Measurements from ENCODE around the gene NCR3LG1.

The NCR3LG1 gene

GRCh38 chr11:17393472-17393871, 41.9 kb downstream of the NCR3LG1 start:
- no peak for DNase-seq (ENCODE audit: low read depth in 2 of 2)

GRCh38 chr11:17394743-17395390, 43.3 kb downstream of the NCR3LG1 start:
- no peak for DNase-seq (ENCODE audit: low read depth in 2 of 2)

DNA sequence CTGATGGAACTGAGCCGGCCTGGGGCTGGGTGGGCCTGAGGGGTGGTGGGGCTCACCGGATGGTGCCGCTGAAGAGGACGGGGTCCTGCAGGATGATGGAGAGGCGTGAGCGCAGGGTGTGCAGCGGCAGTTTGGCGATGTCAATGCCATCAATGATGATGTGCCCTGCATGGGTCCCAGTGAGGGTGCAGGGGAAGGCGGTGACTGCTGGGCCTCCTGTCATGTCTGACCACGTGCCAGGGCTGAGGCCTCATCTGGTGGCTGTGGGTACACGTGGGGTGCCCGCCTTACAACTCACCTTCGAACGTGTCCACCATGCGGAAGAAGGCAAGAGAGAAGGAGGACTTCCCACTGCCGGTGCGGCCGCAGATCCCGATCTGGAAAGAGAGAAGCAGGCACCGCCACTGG, 44.0 kb downstream of the NCR3LG1 start:
- DNase-seq (ENCODE audit: low read depth in 2 of 2) = no peak

DNA sequence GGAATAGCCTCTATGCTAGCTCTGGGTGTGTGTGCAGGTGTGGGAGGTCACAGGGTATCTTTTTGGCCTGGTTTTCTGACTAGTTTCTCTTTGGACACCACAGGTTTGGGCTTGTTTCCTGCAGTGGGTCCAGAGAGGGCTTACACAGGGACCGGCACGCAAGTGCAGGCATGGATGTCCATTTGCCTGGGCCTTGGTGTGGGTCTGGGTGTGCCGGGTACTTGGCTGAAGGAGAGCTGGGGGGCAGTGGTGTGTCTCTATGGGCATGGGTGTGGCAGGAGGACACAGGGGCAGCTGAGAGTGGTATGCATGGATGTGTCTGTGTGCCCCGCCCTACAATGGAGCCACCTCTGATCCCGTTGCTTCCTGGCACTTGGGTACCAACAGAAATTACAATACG, 44.4 kb downstream of the NCR3LG1 start:
- DNase-seq (ENCODE audit: low read depth in 2 of 2) = no peak

DNA sequence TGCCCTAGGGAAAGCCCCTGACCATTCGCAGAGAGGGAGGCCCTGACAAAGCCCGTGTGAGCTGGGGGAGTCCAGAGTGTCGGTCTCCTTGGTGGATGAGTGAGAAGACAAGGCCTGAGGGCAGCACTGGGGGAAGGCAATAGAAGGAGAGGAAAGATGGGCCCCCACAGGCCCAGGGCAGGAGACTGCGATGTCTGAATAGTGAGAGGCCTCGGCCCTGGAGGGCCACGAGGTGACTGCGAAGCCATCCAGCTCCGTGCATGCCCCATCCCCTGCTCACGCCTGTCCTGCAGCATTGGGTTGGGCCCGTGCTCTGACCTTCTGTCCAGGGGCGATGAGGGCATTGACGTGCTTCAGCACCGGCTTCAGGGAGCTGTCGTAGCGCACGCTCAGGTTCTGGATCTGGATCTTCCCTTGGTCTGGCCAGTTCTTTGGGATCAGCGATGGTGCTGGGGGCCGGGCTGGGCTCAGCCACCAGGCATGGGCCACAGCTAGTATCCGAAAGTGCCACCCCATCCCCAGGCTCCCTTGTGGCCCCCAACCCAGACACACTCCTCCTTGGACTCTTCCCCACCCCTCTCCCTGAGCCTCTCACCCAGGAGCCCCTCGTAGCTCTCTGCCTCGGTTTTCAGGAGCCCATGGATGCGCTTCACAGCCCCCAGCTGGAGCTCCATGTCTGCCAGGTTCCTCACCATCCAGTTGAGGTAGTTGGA, 45.2 kb downstream of the NCR3LG1 start:
- no peak for DNase-seq (ENCODE audit: low read depth in 2 of 2)

- no peak for DNase-seq (ENCODE audit: low read depth in 2 of 2)
These were observed 45.9 kb downstream of the NCR3LG1 start for GRCh38 chr11:17397311-17398002.

- no peak for DNase-seq (ENCODE audit: low read depth in 2 of 2)
These were observed 47.6 kb downstream of the NCR3LG1 start for GRCh38 chr11:17399236-17399635.

DNA sequence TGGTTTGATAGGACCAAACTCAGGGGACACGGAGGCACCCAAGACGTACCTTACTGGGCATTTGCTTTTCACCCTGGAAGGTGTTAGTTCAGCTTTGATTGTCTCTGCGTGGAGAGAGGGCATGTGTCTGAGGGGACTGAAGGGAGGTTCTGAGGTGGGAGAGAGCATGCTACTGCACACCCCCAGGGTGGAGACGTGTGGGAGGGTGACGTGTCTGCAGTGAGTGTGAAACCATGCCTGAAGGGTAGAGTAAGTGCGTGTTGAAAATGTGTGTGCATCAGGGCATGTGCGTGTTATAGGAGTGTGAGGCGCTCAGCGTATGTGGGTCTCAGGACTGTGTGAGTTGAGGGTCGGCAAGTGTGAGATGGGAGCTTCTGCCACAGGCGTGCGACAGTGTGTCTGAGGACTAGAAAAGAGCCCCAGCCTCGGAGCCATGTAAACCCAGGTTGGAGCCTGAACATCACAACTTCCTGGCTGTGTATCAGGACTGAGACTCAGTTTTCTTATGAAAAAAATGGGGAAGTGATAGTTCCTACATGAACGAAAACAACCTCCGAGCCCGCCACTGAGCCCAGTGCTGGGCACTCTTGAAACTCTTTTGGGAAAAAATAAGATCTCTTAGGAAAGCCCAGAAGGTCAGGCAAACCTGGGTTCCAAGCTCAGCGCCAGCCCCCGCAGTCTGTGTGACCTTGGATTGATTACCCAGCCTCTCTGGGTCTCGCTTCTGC, 48.6 kb downstream of the NCR3LG1 start:
- no peak for DNase-seq (ENCODE audit: low read depth in 2 of 2)

DNA sequence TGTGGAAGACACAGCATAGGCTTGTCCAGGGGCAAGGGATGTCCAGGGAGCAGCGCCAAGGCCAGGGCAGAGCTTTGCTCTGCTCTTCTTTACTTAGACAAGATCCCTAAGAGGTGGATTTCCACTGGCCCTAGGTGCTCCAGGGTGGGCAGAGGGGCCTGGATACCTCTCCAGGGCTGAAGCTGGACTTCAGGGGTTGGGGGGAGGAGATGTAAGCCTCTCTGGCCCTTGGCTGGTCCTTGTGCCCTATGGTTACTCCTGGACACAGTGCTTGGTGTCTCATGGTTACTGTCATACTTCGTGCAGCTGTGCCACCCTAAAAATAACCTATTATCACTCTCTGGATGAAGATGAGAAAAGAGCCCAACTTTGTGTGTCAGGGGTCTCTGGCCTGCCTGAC, 49.7 kb downstream of the NCR3LG1 start:
- no peak for DNase-seq (ENCODE audit: low read depth in 2 of 2)

GRCh38 chr11:17401841-17402240, 50.2 kb downstream of the NCR3LG1 start:
- no peak for DNase-seq (ENCODE audit: low read depth in 2 of 2)

DNA sequence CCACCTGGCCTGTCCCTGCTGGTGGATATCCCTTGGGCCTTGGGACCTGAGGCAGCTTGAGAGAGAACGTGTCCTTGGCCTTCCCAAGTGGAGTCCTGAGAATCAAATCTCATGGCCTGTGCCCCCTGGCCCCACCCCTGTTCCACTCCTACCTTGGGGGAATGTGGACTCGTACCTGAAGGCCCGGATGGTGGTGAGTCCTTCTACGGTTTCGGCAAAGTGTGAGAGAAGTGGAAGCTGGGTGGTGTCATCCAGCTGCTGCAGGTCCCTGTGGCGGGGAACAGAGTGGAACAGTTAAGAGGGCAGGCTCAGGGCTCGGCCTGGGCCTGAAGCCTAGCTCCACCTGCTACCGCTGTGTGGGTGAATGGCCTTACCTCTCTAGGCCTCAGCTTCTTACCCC, 50.9 kb downstream of the NCR3LG1 start:
- no peak for DNase-seq (ENCODE audit: low read depth in 2 of 2)

- DNase-seq (ENCODE audit: low read depth in 2 of 2) = no peak
These were observed 52.6 kb downstream of the NCR3LG1 start for GRCh38 chr11:17403980-17404759.

DNA sequence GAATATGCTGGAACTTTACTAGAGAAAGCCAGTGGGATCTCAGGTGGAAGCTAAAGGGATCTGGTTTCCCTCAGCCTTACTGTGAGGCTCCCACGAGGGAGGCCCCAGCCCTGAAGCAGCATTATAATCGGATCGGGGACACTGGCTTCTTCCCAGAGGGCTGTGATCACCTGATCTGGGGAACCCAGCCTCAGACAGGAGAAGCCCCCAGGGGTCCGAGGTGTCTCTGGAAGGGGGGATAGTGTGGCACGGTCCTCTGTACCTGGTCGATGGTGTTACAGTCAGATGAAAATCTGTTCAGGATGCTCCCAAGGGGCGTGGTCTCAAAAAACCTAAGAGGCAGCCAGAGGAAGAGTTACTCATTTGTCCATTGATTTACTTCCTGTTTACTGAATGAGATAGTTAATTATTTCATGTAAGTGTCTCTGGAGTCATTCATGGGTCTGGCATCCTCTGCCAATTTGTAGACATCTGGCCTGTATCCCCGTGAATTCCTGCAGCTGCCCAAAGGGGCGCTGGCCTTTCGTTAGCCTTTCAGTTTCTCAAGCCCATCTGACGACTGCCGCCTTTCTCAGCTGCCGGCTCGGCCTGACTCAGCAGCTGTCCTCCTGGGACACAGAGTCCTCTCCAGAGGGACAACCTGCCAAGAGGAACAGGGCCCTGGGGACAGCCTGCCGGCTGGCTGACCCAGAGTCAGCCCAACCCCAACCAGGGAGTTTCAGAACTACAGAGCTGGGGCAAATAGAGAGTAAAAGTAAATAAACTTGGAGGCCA, 53.8 kb downstream of the NCR3LG1 start:
- no peak for DNase-seq (ENCODE audit: low read depth in 2 of 2)

- no peak for DNase-seq (ENCODE audit: low read depth in 2 of 2)
These were observed 54.6 kb downstream of the NCR3LG1 start for GRCh38 chr11:17406082-17406817.

GRCh38 chr11:17406818-17407149, 55.2 kb downstream of the NCR3LG1 start:
- no peak for DNase-seq (ENCODE audit: low read depth in 2 of 2)

DNA sequence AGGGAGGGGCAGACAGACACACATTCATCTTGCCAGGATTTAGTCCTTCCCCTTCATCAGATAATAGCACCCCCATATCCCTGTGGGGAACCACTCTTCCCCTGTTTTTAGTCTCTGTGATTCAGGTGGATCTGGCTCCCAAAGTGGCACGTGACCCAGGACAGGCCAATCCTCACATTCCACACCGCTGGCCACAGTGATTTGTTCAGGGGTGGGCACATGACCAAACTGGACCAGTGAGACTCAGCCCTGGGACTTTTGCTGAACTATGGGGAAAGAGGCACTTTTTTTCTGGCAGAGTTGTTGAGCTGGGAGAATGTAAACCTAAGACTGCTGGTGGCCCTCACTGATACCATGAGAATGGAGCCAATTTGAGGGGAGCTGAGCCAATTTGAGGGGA, 56.0 kb downstream of the NCR3LG1 start:
- DNase-seq (ENCODE audit: low read depth in 2 of 2) = no peak

DNA sequence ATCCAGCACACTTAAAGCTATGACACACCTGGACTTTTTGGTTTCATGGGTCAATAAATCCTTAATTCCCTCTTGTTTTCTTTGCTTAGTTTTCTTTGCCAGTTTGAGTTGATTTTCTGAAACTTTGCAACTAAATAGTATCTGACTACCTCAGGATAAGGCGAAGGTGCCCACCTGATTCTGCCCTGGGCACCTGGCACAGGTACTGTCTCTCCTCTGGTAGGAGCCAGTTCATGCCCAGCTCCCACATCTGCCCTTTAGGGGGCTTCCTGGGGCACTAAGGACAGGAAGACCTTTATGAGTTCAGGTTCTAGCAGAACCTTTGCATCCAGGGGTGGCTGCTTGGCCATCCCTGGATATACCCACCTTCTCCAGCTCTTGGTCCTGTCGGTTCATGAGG, 56.4 kb downstream of the NCR3LG1 start:
- DNase-seq (ENCODE audit: low read depth in 2 of 2) = no peak

DNA sequence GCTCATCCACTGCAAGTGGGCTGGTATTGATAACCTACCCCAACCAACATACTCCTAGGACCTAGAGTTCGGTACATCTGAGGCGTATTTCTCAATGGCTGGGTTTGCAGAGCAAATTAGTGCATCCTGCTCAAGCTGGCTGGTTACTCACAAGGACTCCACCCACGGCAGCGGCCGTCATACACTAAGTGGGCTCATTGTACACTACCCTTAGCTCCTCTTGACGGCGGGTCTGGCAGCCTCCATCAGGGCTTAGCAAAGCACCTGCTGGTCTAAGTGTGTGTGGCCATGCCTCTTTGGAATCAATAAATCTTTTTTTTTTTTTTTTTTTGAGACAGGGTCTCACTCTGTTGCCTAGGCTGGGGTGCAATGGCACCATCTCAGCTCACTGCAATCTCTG, 57.0 kb downstream of the NCR3LG1 start:
- no peak for DNase-seq (ENCODE audit: low read depth in 2 of 2)

GRCh38 chr11:17410606-17411379, 59.2 kb downstream of the NCR3LG1 start:
- no peak for DNase-seq (ENCODE audit: low read depth in 2 of 2)

Data from stimulated activated CD8-positive, alpha-beta memory T cell treated with anti-CD3 and anti-CD28 coated beads, Interleukin-2, amount 100 ng/mL, for 48 hours (primary cell).